SH-SY5Y (cell line): ENCODE measurements around the gene TTF2.

Experiments
- GATA2 ChIP-seq: IDR thresholded peaks from 2 replicates; pipeline ENCODE4 v1.6.1; 2011; ENCODE audit warnings: mild to moderate bottlenecking, low read depth, low read length
- GATA3 ChIP-seq: IDR thresholded peaks from 2 replicates; pipeline ENCODE4 v1.6.1; 2011; ENCODE audit warnings: low read depth, mild to moderate bottlenecking, low read length, moderate library complexity

- no peak for TF ChIP-seq GATA3
- TF ChIP-seq GATA2 = no peak
Observed at GRCh38 chr1:117030271-117030877, 29.8 kb upstream of the TTF2 start.
